Activated T-cell treated with anti-CD3 and anti-CD28 coated beads, Interleukin-2, amount 50 U/mL, for 72 hours (primary cell): ENCODE data around the gene PCDHB3. TPM values are rescaled to one million over a fixed set of nuclear protein-coding genes. Genes with fewer than 3 reads are reported as not detected.
"Not testable (repeated sequence)": the region's sequence is repeated elsewhere in the genome, so short reads cannot be mapped to it uniquely, and the experiment has no call there.

ENCODE experiments used
- ATAC-seq, 2 donors: fragments of 150-1000 bp; cut with Tn5 transposase; replicated peaks in 1 of 2; 2 replicates each; pipeline ENCODE4 v1.10.0; 2021; ENCODE audit warnings: moderate library complexity in 2 of 2, mild to moderate bottlenecking in 1 of 2
- DNase-seq, 2 donors: peaks; one replicate each; pipeline ENCODE4 v3.0.0; 2021 to 2022; ENCODE audit warnings: mixed read lengths in 1 of 2
- H3K27ac Mint-ChIP-seq: one replicate; pipeline ENCODE4 v1.8.0; 2022; ENCODE audit warnings: mild to moderate bottlenecking, moderate library complexity, mixed read lengths
- H3K27me3 Mint-ChIP-seq: one replicate; pipeline ENCODE4 v1.8.0; 2022; ENCODE audit warnings: low read depth, mixed read lengths
- H3K36me3 Mint-ChIP-seq, 2 donors: one replicate each; pipeline ENCODE4 v1.8.0; 2022; ENCODE audit warnings: mixed read lengths in 2 of 2, mild to moderate bottlenecking in 1 of 2; ENCODE audit not compliant: insufficient read depth in 2 of 2
- H3K4me1 Mint-ChIP-seq: one replicate; pipeline ENCODE4 v1.8.0; 2022; ENCODE audit warnings: low read depth, mixed read lengths
- H3K4me3 Mint-ChIP-seq, 2 donors: one replicate each; pipeline ENCODE4 v1.8.0; 2022; ENCODE audit warnings: mild to moderate bottlenecking in 2 of 2, mixed read lengths in 2 of 2, moderate library complexity in 2 of 2
- H3K9me3 Mint-ChIP-seq, 2 donors: one replicate each; pipeline ENCODE4 v1.8.0; 2022; ENCODE audit warnings: mixed read lengths in 2 of 2
- total RNA-seq, 2 donors: library from RNA; stranded (reverse); gene quantifications; one replicate each; pipeline ENCODE4 v1.2.3, GENCODE V29; 2022

PCDHB3 gene
- total RNA-seq, 2 donors from 2014 or later: not detected

DNA sequence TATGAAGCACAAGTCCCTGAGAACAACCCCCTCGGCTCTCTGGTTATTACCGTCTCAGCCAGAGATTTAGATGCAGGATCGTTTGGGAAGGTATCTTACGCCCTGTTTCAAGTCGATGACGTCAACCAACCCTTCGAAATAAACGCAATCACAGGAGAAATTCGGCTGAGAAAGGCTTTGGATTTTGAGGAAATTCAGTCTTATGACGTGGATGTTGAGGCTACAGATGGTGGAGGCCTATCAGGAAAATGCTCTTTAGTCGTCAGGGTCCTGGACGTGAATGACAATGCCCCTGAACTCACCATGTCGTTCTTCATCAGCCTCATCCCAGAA lies 50.7 kb downstream of the PCDHB3 start:
- H3K4me3 Mint-ChIP-seq: no peak overlapping the region
- peaks cover 10 to 13% of the 10 kb centered on the region in 2 donors for H3K36me3 Mint-ChIP-seq
- no peak for DNase-seq
- no peaks in the 10 kb centered on the region for H3K4me1 Mint-ChIP-seq
- H3K27me3 Mint-ChIP-seq: peaks cover 23% of the 10 kb centered on the region
- H3K27ac Mint-ChIP-seq: no peak overlapping the region
- no peak for ATAC-seq
- H3K9me3 Mint-ChIP-seq: peaks cover 6 to 8% of the 10 kb centered on the region in 2 donors

DNA sequence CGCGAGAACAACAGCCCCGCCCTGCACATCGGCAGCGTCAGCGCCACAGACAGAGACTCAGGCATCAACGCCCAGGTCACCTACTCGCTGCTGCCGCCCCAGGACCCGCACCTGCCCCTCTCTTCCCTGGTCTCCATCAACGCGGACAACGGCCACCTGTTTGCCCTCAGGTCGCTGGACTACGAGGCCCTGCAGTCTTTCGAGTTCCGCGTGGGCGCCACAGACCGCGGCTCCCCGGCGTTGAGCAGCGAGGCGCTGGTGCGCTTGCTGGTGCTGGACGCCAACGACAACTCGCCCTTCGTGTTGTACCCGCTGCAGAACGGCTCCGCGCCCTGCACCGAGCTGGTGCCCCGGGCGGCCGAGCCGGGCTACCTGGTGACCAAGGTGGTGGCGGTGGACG lies 51.4 kb downstream of the PCDHB3 start:
- H3K4me1 Mint-ChIP-seq, H3K4me3 Mint-ChIP-seq, DNase-seq, H3K9me3 Mint-ChIP-seq, ATAC-seq, H3K27ac Mint-ChIP-seq: not testable (repeated sequence)
- Mint-ChIP-seq H3K27me3 (peaks cover 28% of the 10 kb centered on the region), H3K36me3 (peaks cover 10 to 14% of the 10 kb centered on the region in 2 donors)

DNA sequence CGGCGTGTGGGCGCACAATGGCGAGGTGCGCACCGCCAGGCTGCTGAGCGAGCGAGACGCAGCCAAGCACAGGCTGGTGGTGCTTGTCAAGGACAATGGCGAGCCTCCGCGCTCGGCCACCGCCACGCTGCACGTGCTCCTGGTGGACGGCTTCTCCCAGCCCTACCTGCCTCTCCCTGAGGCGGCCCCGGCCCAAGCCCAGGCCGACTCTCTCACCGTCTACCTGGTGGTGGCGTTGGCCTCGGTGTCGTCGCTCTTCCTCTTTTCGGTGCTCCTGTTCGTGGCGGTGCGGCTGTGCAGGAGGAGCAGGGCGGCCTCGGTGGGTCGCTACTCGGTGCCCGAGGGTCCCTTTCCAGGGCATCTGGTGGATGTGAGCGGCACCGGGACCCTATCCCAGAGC lies 51.8 kb downstream of the PCDHB3 start:
- peaks cover 33% of the 10 kb centered on the region for H3K27me3 Mint-ChIP-seq
- ATAC-seq, H3K4me3 Mint-ChIP-seq, DNase-seq, H3K4me1 Mint-ChIP-seq, H3K27ac Mint-ChIP-seq: not testable (repeated sequence)
- peaks cover 10 to 16% of the 10 kb centered on the region in 2 donors for H3K36me3 Mint-ChIP-seq
- peaks cover 10 to 12% of the 10 kb centered on the region in 2 donors for H3K9me3 Mint-ChIP-seq

Other genes starting within 250 kb of the PCDHB3 start
- gene PCDHA10, start 244.6 kb upstream of the PCDHB3 start, total RNA-seq: not detected
- not detected for gene PCDHA11, start 231.5 kb upstream of the PCDHB3 start, total RNA-seq
- not detected for gene PCDHA12, start 225.2 kb upstream of the PCDHB3 start, total RNA-seq
- gene PCDHA13, start 218.3 kb upstream of the PCDHB3 start, total RNA-seq: not detected
- not detected for gene PCDHAC1, start 174.2 kb upstream of the PCDHB3 start, total RNA-seq
- gene PCDHAC2, start 134.0 kb upstream of the PCDHB3 start, total RNA-seq: not detected
- gene PCDHB1, start 49.1 kb upstream of the PCDHB3 start, total RNA-seq: not detected
- not detected for gene PCDHB2, start 5.9 kb upstream of the PCDHB3 start, total RNA-seq
- gene PCDHB4, start 21.3 kb downstream of the PCDHB3 start, total RNA-seq: not detected
- not detected for gene PCDHB5, start 34.7 kb downstream of the PCDHB3 start, total RNA-seq
- gene PCDHB6, start 49.6 kb downstream of the PCDHB3 start, total RNA-seq: not detected
- gene PCDHB7, start 72.2 kb downstream of the PCDHB3 start, total RNA-seq: not detected
- not detected for gene PCDHB8, start 77.3 kb downstream of the PCDHB3 start, total RNA-seq
- not detected for gene PCDHB16, start 81.9 kb downstream of the PCDHB3 start, total RNA-seq
- gene PCDHB9, start 86.7 kb downstream of the PCDHB3 start, total RNA-seq: under 1 TPM in 1 of 2 donors, not detected in 1; 0.05 TPM
- not detected for gene PCDHB10, start 91.9 kb downstream of the PCDHB3 start, total RNA-seq
- not detected for gene PCDHB11, start 99.2 kb downstream of the PCDHB3 start, total RNA-seq
- gene PCDHB12, start 108.2 kb downstream of the PCDHB3 start, total RNA-seq: not detected
- gene PCDHB13, start 113.4 kb downstream of the PCDHB3 start, total RNA-seq: not detected
- not detected for gene PCDHB14, start 122.9 kb downstream of the PCDHB3 start, total RNA-seq
- gene PCDHB15, start 144.9 kb downstream of the PCDHB3 start, total RNA-seq: not detected
- gene SLC25A2, start 203.6 kb downstream of the PCDHB3 start, total RNA-seq: under 1 TPM; 0.46 to 0.63 TPM
- 10 to 100 TPM; 56.7 to 62.5 TPM for gene TAF7, start 220.3 kb downstream of the PCDHB3 start, total RNA-seq
- gene PCDHGA1, start 230.0 kb downstream of the PCDHB3 start, total RNA-seq: under 1 TPM; 0.05 TPM
- under 1 TPM in 1 of 2 donors, not detected in 1; 0.07 TPM for gene PCDHGA2, start 238.3 kb downstream of the PCDHB3 start, total RNA-seq
- gene PCDHGA3, start 243.4 kb downstream of the PCDHB3 start, total RNA-seq: under 1 TPM in 1 of 2 donors, not detected in 1; 0.12 TPM
- under 1 TPM in 1 of 2 donors, not detected in 1; 0.19 TPM for gene PCDHGB1, start 249.6 kb downstream of the PCDHB3 start, total RNA-seq